GM18499 (cell line): ENCODE results near the gene IL1RAPL2.
"Not testable (repeated sequence)": the region's sequence is repeated elsewhere in the genome, so short reads cannot be mapped to it uniquely, and the experiment has no call there.

Experiments used
- ATAC-seq: cut with Tn5 transposase; IDR thresholded peaks from one replicate; pipeline ENCODE4 v1.9.1; 2021; ENCODE audit warnings: moderate number of reproducible peaks; ENCODE audit not compliant: insufficient read depth, unreplicated experiment

The IL1RAPL2 gene

GRCh38 chrX:104842646-104843045, 276.6 kb downstream of the IL1RAPL2 start:
- ATAC-seq = no peak

DNA sequence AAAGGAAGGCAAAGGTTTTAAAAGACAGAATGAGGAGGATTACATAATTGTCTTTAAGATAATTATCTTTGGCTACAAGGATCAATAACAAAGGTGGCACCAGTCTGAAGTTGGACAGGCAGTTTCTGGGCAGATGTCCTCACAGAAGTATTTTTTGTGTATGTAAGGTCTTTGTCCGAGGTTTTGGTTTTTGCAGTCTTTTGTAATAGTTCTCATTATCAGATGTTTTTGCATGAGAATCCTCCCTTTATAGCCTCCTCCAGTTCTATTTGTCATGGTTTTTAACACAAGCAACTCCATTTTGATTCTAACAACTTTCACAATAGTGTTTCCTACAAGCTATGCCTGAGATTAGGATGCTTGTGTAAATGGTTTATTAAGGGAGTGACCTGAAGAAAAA, 286.2 kb downstream of the IL1RAPL2 start:
- ATAC-seq = no peak

DNA sequence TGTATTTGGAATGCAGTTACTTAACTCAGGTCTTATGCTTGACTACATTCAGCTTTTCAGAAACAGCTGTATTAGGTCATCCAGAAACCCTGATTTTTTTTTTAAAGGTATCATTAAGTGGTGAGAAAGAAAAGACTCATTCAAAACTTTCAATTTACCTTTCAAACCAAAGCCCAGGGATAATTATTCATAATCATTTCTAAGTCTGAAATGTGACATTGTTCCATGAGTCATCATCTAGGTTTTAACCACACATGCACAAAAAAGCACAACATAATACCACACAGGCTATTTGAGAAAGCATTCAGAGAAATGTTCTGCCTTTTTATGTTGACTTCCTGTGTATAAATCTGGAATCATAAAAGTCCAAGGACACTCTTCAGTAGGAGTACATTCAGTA, 288.2 kb downstream of the IL1RAPL2 start:
- ATAC-seq = no peak

- no peak for ATAC-seq
Measured at GRCh38 chrX:104854790-104855340, 288.9 kb downstream of the IL1RAPL2 start.

GRCh38 chrX:104863466-104863865, 297.5 kb downstream of the IL1RAPL2 start:
- ATAC-seq = no peak

DNA sequence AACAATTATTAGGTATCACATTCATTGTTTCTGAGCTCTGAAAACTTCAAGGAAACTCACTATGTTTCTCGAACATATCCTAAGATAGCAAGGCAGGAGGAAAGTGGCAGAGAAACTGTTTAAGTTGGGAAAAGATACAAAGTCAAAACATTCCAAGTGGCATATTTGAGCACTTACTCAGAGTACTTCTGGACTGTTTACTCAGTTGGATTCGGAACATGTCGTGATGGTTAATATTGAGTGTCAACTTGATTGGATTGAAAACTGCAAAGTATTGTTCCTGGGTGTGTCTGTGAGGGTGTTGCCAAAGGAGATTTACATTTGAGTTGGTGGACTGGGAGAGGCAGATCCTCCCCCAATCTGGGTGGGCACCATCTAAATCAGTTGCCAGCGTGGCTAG, 298.3 kb downstream of the IL1RAPL2 start:
- no peak for ATAC-seq

- no peak for ATAC-seq
Measured at GRCh38 chrX:104877504-104877903, 311.5 kb downstream of the IL1RAPL2 start.

DNA sequence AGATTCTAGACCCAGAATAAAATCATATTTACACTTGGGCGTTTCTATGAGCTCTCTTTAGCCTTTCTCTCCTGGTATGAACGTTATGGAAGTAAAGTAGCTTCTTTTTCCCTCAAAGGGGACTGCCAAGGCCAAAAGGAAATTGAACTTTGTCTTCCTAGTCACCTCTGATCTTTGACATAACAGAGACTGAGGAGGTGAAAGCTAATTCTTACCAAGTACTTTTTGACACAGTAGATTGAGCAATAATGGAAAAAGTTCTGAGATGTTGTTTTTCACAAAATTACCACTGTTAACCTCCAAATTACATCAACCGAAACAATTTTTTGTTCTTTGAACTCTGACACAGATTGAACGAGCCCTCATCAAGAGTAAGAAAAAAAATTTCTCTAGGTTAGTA, 336.1 kb downstream of the IL1RAPL2 start:
- ATAC-seq = no peak

DNA sequence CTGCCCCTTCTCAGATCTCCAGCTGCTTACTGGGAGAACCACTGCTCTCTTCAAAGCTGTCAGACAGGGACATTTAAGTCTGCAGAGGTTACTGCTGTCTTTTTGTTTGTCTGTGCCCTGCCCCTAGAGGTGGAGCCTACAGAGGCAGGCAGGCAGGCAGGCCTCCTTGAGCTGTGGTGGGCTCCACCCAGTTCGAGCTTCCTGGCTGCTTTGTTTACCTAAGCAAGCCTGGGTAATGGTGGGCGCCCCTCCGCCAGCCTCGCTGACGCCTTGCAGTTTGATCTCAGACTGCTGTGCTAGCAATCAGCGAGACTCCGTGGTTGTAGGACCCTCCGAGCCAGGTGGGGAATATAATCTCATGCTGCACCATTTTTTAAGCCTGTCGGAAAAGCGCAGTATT, 343.7 kb downstream of the IL1RAPL2 start:
- ATAC-seq = not testable (repeated sequence)

DNA sequence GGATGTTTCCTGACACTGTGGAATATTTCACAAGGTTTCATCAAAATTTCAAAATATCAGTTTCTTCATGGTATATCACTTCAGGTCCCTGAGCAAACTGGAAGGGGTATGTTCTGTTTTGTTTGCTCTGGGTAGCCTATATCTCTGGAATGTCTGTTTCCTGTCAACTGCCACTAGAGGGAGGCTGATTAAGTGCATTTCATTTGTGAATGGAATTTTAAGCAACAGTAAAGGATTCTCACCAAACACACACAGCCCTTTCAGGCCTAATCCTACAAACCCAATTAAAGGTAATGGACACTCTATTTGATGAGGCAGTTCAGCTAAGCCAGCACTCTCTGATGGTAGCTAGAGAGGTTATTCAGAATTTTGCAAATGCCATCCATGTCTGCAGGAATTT, 347.3 kb downstream of the IL1RAPL2 start:
- no peak for ATAC-seq

DNA sequence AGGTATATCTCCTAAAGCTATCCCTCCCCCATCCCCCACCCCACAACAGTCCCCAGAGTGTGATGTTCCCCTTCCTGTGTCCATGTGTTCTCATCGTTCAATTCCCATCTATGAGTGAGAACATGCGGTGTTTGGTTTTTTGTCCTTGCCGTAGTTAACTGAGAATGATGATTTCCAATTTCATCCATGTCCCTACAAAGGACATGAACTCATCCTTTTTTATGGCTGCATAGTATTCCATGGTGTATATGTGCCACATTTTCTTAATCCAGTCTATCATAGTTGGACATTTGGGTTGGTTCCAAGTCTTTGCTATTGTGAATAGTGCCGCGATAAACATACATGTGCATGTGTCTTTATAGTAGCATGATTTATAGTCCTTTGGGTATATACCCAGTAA, 348.7 kb downstream of the IL1RAPL2 start:
- not testable (repeated sequence) for ATAC-seq

DNA sequence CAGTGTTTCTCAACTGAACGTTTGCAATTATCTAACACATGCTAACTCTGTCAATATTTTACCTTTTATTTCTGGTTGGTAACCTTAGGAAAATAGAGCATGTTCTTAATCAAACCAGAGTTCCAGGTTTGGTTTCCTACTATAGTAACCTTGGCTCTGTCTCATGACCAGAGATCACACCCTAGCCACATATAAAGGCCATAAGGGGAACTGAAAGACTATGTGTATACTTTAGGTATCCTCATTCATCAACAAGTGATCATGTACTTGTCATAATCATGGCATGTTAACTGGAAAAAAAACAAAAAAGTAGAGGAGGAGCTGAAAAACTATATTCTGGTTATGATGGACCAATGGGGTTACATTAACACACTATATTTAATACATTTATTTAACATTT, 352.1 kb downstream of the IL1RAPL2 start:
- ATAC-seq = no peak

GRCh38 chrX:104921584-104922205, 355.7 kb downstream of the IL1RAPL2 start:
- no peak for ATAC-seq

GRCh38 chrX:104922206-104922621, 356.2 kb downstream of the IL1RAPL2 start:
- peak; percentile 97 for ATAC-seq

DNA sequence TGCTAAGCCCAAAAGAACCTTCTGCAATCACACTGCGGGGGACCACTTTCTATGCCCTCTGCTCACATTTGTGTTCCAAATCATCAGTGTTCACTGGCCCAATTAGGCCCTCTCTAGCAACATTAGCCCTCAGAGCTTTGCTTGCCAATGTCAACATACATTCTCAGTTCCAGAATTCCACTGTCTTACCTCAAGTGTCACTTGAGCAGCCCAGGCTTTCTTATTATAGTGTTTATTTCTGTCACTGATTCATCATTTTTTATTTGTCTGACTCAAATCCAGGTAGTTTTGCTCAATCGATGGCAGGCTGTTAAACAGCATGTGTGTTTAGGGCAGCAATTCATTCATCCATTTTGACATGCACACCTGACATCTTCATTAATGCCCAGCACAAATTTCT, 363.3 kb downstream of the IL1RAPL2 start:
- no peak for ATAC-seq

DNA sequence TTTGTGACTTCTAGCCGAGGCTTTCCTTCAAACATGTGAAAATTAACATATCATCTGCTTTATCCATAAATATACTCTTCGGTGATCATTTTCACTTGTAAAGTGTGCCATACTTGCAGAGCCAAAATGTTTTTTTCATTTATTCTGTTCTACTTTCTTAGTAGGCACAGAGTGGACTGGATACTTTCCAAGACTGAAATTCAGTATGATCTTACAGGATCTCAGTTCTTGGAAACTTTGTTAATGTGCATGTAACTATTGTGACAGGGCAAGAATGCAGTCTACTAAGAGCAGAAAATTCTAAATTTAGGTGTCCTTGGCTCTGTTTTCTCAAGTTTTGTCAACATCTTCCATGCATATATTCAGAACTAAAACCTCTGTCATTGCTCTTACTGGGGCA, 369.6 kb downstream of the IL1RAPL2 start:
- ATAC-seq = no peak

GRCh38 chrX:104953251-104953650, 387.3 kb downstream of the IL1RAPL2 start:
- ATAC-seq = no peak

GRCh38 chrX:104961926-104962325, 395.9 kb downstream of the IL1RAPL2 start:
- no peak for ATAC-seq

- no peak for ATAC-seq
Measured at GRCh38 chrX:104968241-104968640, 402.2 kb downstream of the IL1RAPL2 start.

DNA sequence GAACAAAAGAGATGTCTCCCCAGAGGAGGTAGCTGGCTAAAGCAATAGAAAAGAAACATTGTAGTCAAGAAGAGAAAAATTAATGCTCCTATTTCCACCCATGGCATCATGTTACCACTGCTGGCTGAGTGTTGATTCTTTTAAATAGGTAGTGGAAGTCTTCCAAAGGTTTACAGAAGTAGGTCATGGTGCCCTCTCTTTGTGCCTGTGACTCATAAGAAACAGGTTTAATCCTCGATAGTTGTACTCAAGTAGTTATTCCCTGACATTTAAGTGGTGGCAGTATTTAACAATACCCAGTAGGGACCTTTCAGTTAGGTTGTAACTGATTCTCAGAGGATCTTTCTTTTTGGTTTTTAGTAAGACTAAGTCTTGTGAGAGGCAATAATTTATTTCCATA, 406.7 kb downstream of the IL1RAPL2 start:
- ATAC-seq = no peak

DNA sequence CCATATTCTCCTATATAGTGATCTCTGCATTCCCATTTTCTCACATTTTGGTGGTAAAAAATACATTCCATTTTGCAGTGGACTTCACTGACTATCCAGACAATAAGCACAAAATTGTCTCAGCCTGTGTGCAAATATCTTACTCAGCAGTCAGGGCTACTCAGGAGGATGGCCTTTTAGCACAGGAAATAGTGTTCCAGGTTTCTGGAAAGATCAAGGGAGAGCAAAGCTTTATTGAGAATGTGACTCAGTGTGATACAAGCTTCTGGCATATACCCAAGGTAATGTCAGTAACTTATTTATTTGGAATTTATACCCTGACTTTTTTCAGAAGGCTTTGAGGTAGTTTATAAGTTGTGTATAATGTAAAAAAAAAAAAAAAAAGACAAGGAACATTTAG, 421.1 kb downstream of the IL1RAPL2 start:
- ATAC-seq = no peak

DNA sequence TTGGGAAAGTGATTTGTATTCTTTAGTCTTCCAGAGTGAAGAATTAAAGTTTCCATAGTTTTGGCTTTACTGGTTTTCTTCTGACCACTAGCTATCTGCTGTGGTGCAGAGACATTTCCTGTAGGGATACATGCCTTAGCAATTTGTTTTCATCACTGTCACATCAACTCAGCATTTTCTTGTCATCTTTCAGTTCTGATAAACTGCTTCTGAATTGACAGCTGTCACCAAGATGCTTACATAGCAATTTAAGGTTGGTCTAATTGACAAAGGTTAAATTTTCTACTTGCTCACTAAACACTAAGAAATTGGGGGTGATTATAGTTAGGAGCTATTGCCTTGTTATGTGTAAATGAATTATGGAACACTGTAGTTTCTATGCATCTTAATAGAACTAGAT, 422.0 kb downstream of the IL1RAPL2 start:
- ATAC-seq = no peak
